SK-N-SH (cell line): ENCODE measurements around the gene ALDOA. TPM values are rescaled to one million over a fixed set of nuclear protein-coding genes. Genes with fewer than 3 reads are reported as not detected.

Experiments used
- CTCF ChIA-PET: fragments of 300-600, 350-600 bp; formaldehyde crosslinking; extraction: SDS; loops from one replicate; lab custom pipeline; 2021; lab: Yijun Ruan, JAX
- POLR2A ChIA-PET: fragments of 350-600 bp; sonication (Branson Sonifier 250); formaldehyde crosslinking; extraction: SDS; loops from one replicate; lab custom pipeline; 2020; ENCODE audit warnings: antibody characterized with exemption, inconsistent platforms; lab: Yijun Ruan, JAX
- DNase-seq: peaks from one replicate; pipeline ENCODE4 v3.0.0; 2012
- H2AFZ ChIP-seq: fragments of 200-600 bp; sonication (generic); 2 replicates; pipeline ENCODE4 v1.8.1; 2016; ENCODE audit warnings: antibody characterized with exemption, mild to moderate bottlenecking, low read depth
- H3F3A ChIP-seq: fragments of 200-600 bp; sonication (generic); replicated peaks from 2 replicates; pipeline ENCODE3; 2016; ENCODE audit warnings: antibody characterized with exemption, mild to moderate bottlenecking; ENCODE audit not compliant: insufficient read depth
- H3K27ac ChIP-seq, 2 experiments: fragments of 200-500 bp in 1 of 2; fragments of 200-600 bp in 1 of 2; sonication (Bioruptor generic) in 1 of 2; sonication (generic), shearing (Covaris generic) in 1 of 2; 2 replicates each; pipeline versions ENCODE4 v1.5.1 to v1.6.1; 2014 to 2016; ENCODE audit warnings: low read depth in 2 of 2, inconsistent platforms in 1 of 2, low read length in 1 of 2, mild to moderate bottlenecking in 1 of 2, mixed read lengths in 1 of 2
- H3K27me3 ChIP-seq: fragments of 200-600 bp; sonication (generic), shearing (Covaris generic); 2 replicates; pipeline ENCODE4 v1.6.1; 2016; ENCODE audit warnings: mixed run types; ENCODE audit not compliant: insufficient read depth
- H3K36me3 ChIP-seq, 2 experiments: fragments of 200-500 bp in 1 of 2; fragments of 200-600 bp in 1 of 2; sonication (Bioruptor generic) in 1 of 2; sonication (generic) in 1 of 2; replicated peaks in 1 of 2; 2 replicates each; pipeline versions ENCODE3 to v1.5.1; 2014 to 2016; ENCODE audit warnings: low read length in 1 of 2, mild to moderate bottlenecking in 1 of 2; ENCODE audit not compliant: insufficient read depth in 2 of 2, control insufficient read depth in 1 of 2
- H3K4me1 ChIP-seq, 2 experiments: fragments of 200-500 bp in 1 of 2; fragments of 200-600 bp in 1 of 2; sonication (Bioruptor generic) in 1 of 2; sonication (generic), shearing (Covaris generic) in 1 of 2; 2 replicates each; pipeline versions ENCODE4 v1.5.1 to v1.6.1; 2014 to 2016; ENCODE audit warnings: low read depth in 1 of 2, low read length in 1 of 2, mixed run types in 1 of 2; ENCODE audit not compliant: insufficient read depth in 2 of 2, control insufficient read depth in 1 of 2
- H3K4me2 ChIP-seq: fragments of 200-600 bp; sonication (generic), shearing (Covaris generic); 2 replicates; pipeline ENCODE4 v1.6.1; 2017; ENCODE audit warnings: mixed run types
- H3K4me3 ChIP-seq, 2 experiments: fragments of 200-500 bp in 1 of 2; fragments of 200-600 bp in 1 of 2; sonication (Bioruptor generic) in 1 of 2; sonication (generic), shearing (Covaris generic) in 1 of 2; 2 replicates each; pipeline versions ENCODE4 v1.5.1 to v1.8.1; 2014 to 2016; ENCODE audit warnings: low read depth in 2 of 2, inconsistent platforms in 1 of 2, low read length in 1 of 2, mild to moderate bottlenecking in 1 of 2, mixed read lengths in 1 of 2, moderate library complexity in 1 of 2
- H3K79me2 ChIP-seq: fragments of 200-600 bp; sonication (generic); 2 replicates; pipeline ENCODE4 v1.8.1; 2017; ENCODE audit warnings: mild to moderate bottlenecking; ENCODE audit not compliant: insufficient read depth
- H3K9ac ChIP-seq: fragments of 200-600 bp; sonication (generic); 2 replicates; pipeline ENCODE4 v1.6.1; 2017; ENCODE audit warnings: mixed run types
- H3K9me2 ChIP-seq: fragments of 200-600 bp; sonication (generic); 2 replicates; pipeline ENCODE4 v1.6.1; 2017; ENCODE audit warnings: mixed run types
- H3K9me3 ChIP-seq: fragments of 200-600 bp; sonication (generic); 2 replicates; pipeline ENCODE4 v1.6.1; 2017; ENCODE audit warnings: mixed run types, mild to moderate bottlenecking, moderate library complexity
- H4K20me1 ChIP-seq: fragments of 200-600 bp; sonication (generic); 2 replicates; pipeline ENCODE4 v1.6.1; 2017; ENCODE audit warnings: mild to moderate bottlenecking, mixed run types; ENCODE audit not compliant: insufficient read depth
- ELF1 ChIP-seq: IDR thresholded peaks from 2 replicates; pipeline ENCODE4 v1.4.0; 2012
- EP300 ChIP-seq, 2 experiments: IDR thresholded peaks; 2 replicates each; pipeline versions ENCODE4 v1.4.0 to v1.6.1; 2012; ENCODE audit warnings: borderline replicate concordance in 1 of 2, low read depth in 1 of 2, low read length in 1 of 2
- FOSL2 ChIP-seq: IDR thresholded peaks from 2 replicates; pipeline ENCODE4 v1.4.0; 2012; ENCODE audit warnings: low read depth, mild to moderate bottlenecking, moderate library complexity, borderline replicate concordance
- FOXJ3 ChIP-seq: sonication (generic); formaldehyde crosslinking; IDR thresholded peaks from 2 replicates; pipeline ENCODE4 v1.5.1; 2020; ENCODE audit warnings: mild to moderate bottlenecking, missing genetic modification reagents
- FOXM1 ChIP-seq: IDR thresholded peaks from 2 replicates; pipeline ENCODE4 v1.4.0; 2012; ENCODE audit warnings: low read depth, mild to moderate bottlenecking
- GABPA ChIP-seq: IDR thresholded peaks from 2 replicates; pipeline ENCODE4 v1.4.0; 2012; ENCODE audit warnings: low read depth, mild to moderate bottlenecking
- GATA2 ChIP-seq: sonication (generic); formaldehyde crosslinking; IDR thresholded peaks from 2 replicates; pipeline ENCODE4 v1.5.0; 2020; ENCODE audit warnings: mild to moderate bottlenecking, missing genetic modification reagents
- MXI1 ChIP-seq: IDR thresholded peaks from 2 replicates; pipeline ENCODE4 v1.6.1; 2012; ENCODE audit warnings: mild to moderate bottlenecking, low read depth, low read length, improper control_type of control experiment
- NFIC ChIP-seq: IDR thresholded peaks from 2 replicates; pipeline ENCODE4 v1.4.0; 2012; ENCODE audit warnings: borderline replicate concordance
- NRF1 ChIP-seq: IDR thresholded peaks from 2 replicates; pipeline ENCODE4 v1.6.1; 2012; ENCODE audit warnings: low read depth, mild to moderate bottlenecking, low read length
- PBX3 ChIP-seq: IDR thresholded peaks from 2 replicates; pipeline ENCODE4; 2012
- RAD21 ChIP-seq: IDR thresholded peaks from 2 replicates; pipeline ENCODE4 v1.6.1; 2012; ENCODE audit warnings: mild to moderate bottlenecking, low read length
- RCOR1 ChIP-seq: fragments of 150-350 bp; IDR thresholded peaks from 2 replicates; pipeline ENCODE4 v1.6.1; 2017; ENCODE audit warnings: antibody characterized with exemption, low read length
- REST ChIP-seq: IDR thresholded peaks from 2 replicates; pipeline ENCODE4 v1.6.1; 2012; ENCODE audit warnings: mild to moderate bottlenecking, low read depth, low read length, moderate library complexity
- RXRA ChIP-seq: IDR thresholded peaks from 2 replicates; pipeline ENCODE4 v1.4.0; 2012; ENCODE audit warnings: low read depth, mild to moderate bottlenecking, borderline replicate concordance
- SIN3A ChIP-seq: IDR thresholded peaks from 2 replicates; pipeline ENCODE4 v1.6.1; 2012; ENCODE audit warnings: low read depth, mild to moderate bottlenecking, low read length, moderate library complexity, borderline replicate concordance
- TEAD4 ChIP-seq: IDR thresholded peaks from 2 replicates; pipeline ENCODE4 v1.4.0; 2012; ENCODE audit warnings: mild to moderate bottlenecking, borderline replicate concordance; ENCODE audit not compliant: insufficient read depth
- WGBS: methylation state at CpG from one replicate; pipeline ENCODE4 v1.1.6; 2017; ENCODE audit warnings: low lambda C conversion rate; 5-methylcytosine and 5-hydroxymethylcytosine counted together
- polyA plus RNA-seq, 3 experiments: library from polyadenylated mRNA; depleted of rRNA; stranded (reverse); fragments of >200 nt; gene quantifications; 2 replicates each; pipeline ENCODE4 v1.2.3, GENCODE V29; 2012
- TF ChIP-seq, protein P1 (sequence below): fragments of 200-600 bp; sonication (generic); IDR thresholded peaks from 2 replicates; pipeline ENCODE4 v1.6.1; 2017; ENCODE audit warnings: antibody characterized with exemption, mild to moderate bottlenecking, moderate library complexity
- TF ChIP-seq, protein P2 (sequence below): fragments of 150-350 bp; IDR thresholded peaks from 2 replicates; pipeline ENCODE4 v1.6.1; 2016; ENCODE audit warnings: mild to moderate bottlenecking, low read depth, low read length
- TF ChIP-seq, protein P3 (sequence below): IDR thresholded peaks from 2 replicates; pipeline ENCODE4 v1.4.0; 2012; ENCODE audit warnings: low read depth

Gene ALDOA
- polyA plus RNA-seq, 1 of the 3 experiments (the other 2 are of a cell fraction): 641 TPM

- TF ChIP-seq EP300 (IDR thresholded peaks at IDR 0.05; ENCODE audit: borderline replicate concordance in 1 of 2, low read depth in 1 of 2, low read length in 1 of 2): no peak
- TF ChIP-seq MXI1: no peak
Measured at GRCh38 chr16:30024451-30024850, 41.1 kb upstream of the ALDOA start (continued).

- CTCF ChIA-PET: interaction anchor here (0.9 kb wide), 1 partner anchor 17 kb away, joined by 3 read pairs; no protein-coding TSS in a partner anchor
- no peak overlapping the region for H2AFZ ChIP-seq
Measured at GRCh38 chr16:30025156-30025555, 40.4 kb upstream of the ALDOA start.

More at GRCh38 chr16:30025156-30025555, 40.4 kb upstream of the ALDOA start:
- DNase-seq: no peak
- TF ChIP-seq ELF1 (no peak), PBX3 (no peak), EP300 (IDR thresholded peaks at IDR 0.05; ENCODE audit: borderline replicate concordance in 1 of 2, low read depth in 1 of 2, low read length in 1 of 2) (no peak), SIN3A (no peak), TEAD4 (no peak), NFIC (no peak), RAD21 (no peak), FOXJ3 (CRISPR knock-in tag) (no peak), REST (no peak), FOXM1 (no peak), NRF1 (no peak), FOSL2 (no peak), RXRA (no peak), GATA2 (CRISPR knock-in tag) (no peak), GABPA (no peak), RCOR1 (no peak)
- TF ChIP-seq, protein P1, sequence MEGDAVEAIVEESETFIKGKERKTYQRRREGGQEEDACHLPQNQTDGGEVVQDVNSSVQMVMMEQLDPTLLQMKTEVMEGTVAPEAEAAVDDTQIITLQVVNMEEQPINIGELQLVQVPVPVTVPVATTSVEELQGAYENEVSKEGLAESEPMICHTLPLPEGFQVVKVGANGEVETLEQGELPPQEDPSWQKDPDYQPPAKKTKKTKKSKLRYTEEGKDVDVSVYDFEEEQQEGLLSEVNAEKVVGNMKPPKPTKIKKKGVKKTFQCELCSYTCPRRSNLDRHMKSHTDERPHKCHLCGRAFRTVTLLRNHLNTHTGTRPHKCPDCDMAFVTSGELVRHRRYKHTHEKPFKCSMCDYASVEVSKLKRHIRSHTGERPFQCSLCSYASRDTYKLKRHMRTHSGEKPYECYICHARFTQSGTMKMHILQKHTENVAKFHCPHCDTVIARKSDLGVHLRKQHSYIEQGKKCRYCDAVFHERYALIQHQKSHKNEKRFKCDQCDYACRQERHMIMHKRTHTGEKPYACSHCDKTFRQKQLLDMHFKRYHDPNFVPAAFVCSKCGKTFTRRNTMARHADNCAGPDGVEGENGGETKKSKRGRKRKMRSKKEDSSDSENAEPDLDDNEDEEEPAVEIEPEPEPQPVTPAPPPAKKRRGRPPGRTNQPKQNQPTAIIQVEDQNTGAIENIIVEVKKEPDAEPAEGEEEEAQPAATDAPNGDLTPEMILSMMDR: no peak
- TF ChIP-seq, protein P2, sequence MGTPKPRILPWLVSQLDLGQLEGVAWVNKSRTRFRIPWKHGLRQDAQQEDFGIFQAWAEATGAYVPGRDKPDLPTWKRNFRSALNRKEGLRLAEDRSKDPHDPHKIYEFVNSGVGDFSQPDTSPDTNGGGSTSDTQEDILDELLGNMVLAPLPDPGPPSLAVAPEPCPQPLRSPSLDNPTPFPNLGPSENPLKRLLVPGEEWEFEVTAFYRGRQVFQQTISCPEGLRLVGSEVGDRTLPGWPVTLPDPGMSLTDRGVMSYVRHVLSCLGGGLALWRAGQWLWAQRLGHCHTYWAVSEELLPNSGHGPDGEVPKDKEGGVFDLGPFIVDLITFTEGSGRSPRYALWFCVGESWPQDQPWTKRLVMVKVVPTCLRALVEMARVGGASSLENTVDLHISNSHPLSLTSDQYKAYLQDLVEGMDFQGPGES: no peak
- TF ChIP-seq, protein P3, sequence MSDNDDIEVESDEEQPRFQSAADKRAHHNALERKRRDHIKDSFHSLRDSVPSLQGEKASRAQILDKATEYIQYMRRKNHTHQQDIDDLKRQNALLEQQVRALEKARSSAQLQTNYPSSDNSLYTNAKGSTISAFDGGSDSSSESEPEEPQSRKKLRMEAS: no peak
- POLR2A ChIA-PET: no interaction called here
- Histone ChIP-seq H3F3A (peaks cover 6% of the 10 kb centered on the region), H3K9me2 (no peaks in the 10 kb centered on the region), H3K9ac (no peak overlapping the region), H3K4me1 (peaks cover 0 to 21% of the 10 kb centered on the region in 2 experiments; a peak in 1 of 4 replicates), H3K27ac (no peak overlapping the region), H3K4me3 (no peak overlapping the region), H4K20me1 (no peaks in the 10 kb centered on the region), H3K4me2 (no peak overlapping the region), H3K27me3 (no peaks in the 10 kb centered on the region), H3K9me3 (no peaks in the 10 kb centered on the region), H3K79me2 (no peaks in the 10 kb centered on the region), H3K36me3 (no peaks in the 10 kb centered on the region)
- WGBS: 62% methylated on average over 14 of the region's 20 CpGs
